ENCODE results near the gene CR1. TPM values are rescaled to one million over a fixed set of nuclear protein-coding genes. Genes with fewer than 3 reads are reported as not detected.

The CR1 gene
- total RNA-seq, 1 experiment from 2014 or later, result 0.07 TPM

DNA sequence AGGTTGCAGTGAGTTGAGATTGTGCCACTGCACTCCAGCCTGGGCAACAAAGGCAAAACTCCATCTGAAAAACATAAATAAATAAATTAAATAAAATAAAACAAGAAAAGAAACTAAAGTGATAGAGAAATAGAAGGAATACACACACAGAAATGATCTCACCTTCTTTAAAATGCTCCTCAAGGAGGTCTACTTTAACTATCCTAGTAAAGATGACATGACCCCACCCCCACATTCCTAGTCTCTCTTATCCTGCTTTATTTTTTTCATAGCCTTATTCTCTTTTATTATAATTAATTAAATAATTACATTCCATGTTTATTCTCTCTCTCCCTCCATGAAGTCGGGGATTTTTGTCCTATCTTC lies 131.0 kb downstream of the CR1 start (continued):
- TF ChIP-seq REST (IDR thresholded peaks at IDR 0.05; ENCODE audit: low read depth) (no peak), CBX3 (IDR thresholded peaks at IDR 0.05; ENCODE audit: low read depth) (no peak), EZH2phosphoT487 (IDR thresholded peaks at IDR 0.05; ENCODE audit: borderline replicate concordance) (no peak)

DNA sequence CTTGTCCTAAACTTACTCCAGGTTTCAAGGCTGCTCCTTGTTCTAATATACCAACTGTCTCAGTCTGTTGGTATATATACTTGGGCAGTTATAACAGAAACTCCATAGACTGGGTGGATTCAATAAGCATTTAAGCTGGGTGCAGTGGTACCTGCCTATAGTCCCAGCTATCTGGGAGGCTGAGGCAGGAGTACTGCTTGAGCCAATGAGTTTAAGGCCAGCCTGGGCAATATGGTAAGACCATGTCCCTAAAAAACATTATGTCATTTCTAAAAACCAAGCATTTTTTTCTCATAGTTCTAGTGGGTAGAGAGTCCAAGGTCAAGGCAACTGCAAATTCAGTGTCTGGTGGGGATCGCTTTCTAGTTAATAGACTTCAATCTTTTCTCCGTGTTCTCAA lies 131.5 kb downstream of the CR1 start:
- H3K4me3 ChIP-seq (replicated peaks in 1 of 2; ENCODE audit: low read depth in 1 of 2, low read length in 2 of 2), result no peak overlapping the region
- CTCF ChIA-PET, result no interaction called here
- intact Hi-C loops (cut with micrococcal nuclease), result no loop called here
- ATAC-seq (no peak), DNase-seq (ENCODE audit: low read depth, low spot score) (no peak)
- no peaks in the 10 kb centered on the region for H3K36me3 ChIP-seq (ENCODE audit: control insufficient read depth in 1 of 2, insufficient read depth in 2 of 2, low read length in 2 of 2)
- H3K4me1 ChIP-seq (ENCODE audit: control insufficient read depth in 1 of 2, insufficient read depth in 2 of 2, low read length in 2 of 2), result no peaks in the 10 kb centered on the region
- RAD21 ChIA-PET (ENCODE audit: low non-redundant PET in 1 of 2, low total read pairs in 2 of 2, uncharacterized antibody in 2 of 2, unreplicated experiment in 2 of 2), result no interaction called here
- H3K27me3 ChIP-seq (ENCODE audit: insufficient read depth, low read length), result no peaks in the 10 kb centered on the region
- H3K27ac ChIP-seq (ENCODE audit: low read depth, low read length), result no peak overlapping the region
- H3K9ac ChIP-seq (ENCODE audit: low read length), result no peak overlapping the region
- no peaks in the 10 kb centered on the region for H4K20me1 ChIP-seq (ENCODE audit: insufficient read depth)
- no peak overlapping the region for H3K4me2 ChIP-seq (ENCODE audit: low read length)
- no peak overlapping the region for H2AFZ ChIP-seq (ENCODE audit: low read depth, low read length, poor library complexity, severe bottlenecking)
- H3K79me2 ChIP-seq (ENCODE audit: insufficient read depth, low read length), result no peaks in the 10 kb centered on the region
- POLR2A ChIA-PET, result no interaction called here
- no peaks in the 10 kb centered on the region for H3K9me2 ChIP-seq (ENCODE audit: insufficient read depth)
- BruUV-seq (replicated peaks), result no TSS peak
- no peaks in the 10 kb centered on the region for H3K9me3 ChIP-seq (ENCODE audit: control insufficient read depth in 1 of 2, insufficient read depth in 1 of 2, low read depth in 1 of 2, low read length in 2 of 2)
- TF ChIP-seq EZH2 (IDR thresholded peaks at IDR 0.05) (no peak), CTCF (IDR thresholded peaks at IDR 0.05 in 2 of 3, conservative IDR thresholded peaks at IDR 0.05 in 1 of 3; ENCODE audit: borderline replicate concordance in 1 of 3, insufficient read depth in 1 of 3, low read depth in 2 of 3, low read length in 2 of 3) (no peak), SIN3A (IDR thresholded peaks at IDR 0.05; ENCODE audit: low read depth) (no peak), ZNF274 (IDR thresholded peaks at IDR 0.05; ENCODE audit: low read depth, low read length) (no peak), EZH2phosphoT487 (IDR thresholded peaks at IDR 0.05; ENCODE audit: borderline replicate concordance) (no peak), JUND (IDR thresholded peaks at IDR 0.05) (no peak), CBX3 (IDR thresholded peaks at IDR 0.05; ENCODE audit: low read depth) (no peak), TCF7L2 (IDR thresholded peaks at IDR 0.05; ENCODE audit: borderline replicate concordance, extremely low read depth, insufficient read depth, insufficient read length) (no peak), REST (IDR thresholded peaks at IDR 0.05; ENCODE audit: low read depth) (no peak), YY1 (IDR thresholded peaks at IDR 0.05; ENCODE audit: extremely low read depth, insufficient replicate concordance, low read depth, low read length) (no peak), CEBPB (IDR thresholded peaks at IDR 0.05; ENCODE audit: low read depth) (no peak), SP1 (IDR thresholded peaks at IDR 0.05; ENCODE audit: low read depth) (no peak), ZFX (IDR thresholded peaks at IDR 0.05) (no peak), ELF1 (IDR thresholded peaks at IDR 0.05; ENCODE audit: borderline replicate concordance, low read depth) (no peak), POLR2A (IDR thresholded peaks at IDR 0.05; ENCODE audit: borderline replicate concordance, extremely low read depth, insufficient read depth, insufficient read length) (no peak), SRF (IDR thresholded peaks at IDR 0.05; ENCODE audit: low read depth) (no peak), FOSL1 (IDR thresholded peaks at IDR 0.05; ENCODE audit: low read depth) (no peak)
- TF ChIP-seq, protein P1, sequence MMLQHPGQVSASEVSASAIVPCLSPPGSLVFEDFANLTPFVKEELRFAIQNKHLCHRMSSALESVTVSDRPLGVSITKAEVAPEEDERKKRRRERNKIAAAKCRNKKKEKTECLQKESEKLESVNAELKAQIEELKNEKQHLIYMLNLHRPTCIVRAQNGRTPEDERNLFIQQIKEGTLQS (IDR thresholded peaks at IDR 0.05), result no peak

All from HCT116 (cell line).